Nephron (organoid): Measurements from ENCODE around the gene WDR48.

Experiments used
- H3K27ac Mint-ChIP-seq, 3 experiments: 2 replicates each; pipeline ENCODE4 v1.8.0; 2020; ENCODE audit warnings: mixed read lengths in 3 of 3, mild to moderate bottlenecking in 2 of 3, moderate library complexity in 1 of 3
- H3K27me3 Mint-ChIP-seq: 2 replicates; pipeline ENCODE4 v1.8.0; 2021; ENCODE audit warnings: low read depth, mild to moderate bottlenecking, moderate library complexity, mixed read lengths
- H3K36me3 Mint-ChIP-seq: 2 replicates; pipeline ENCODE4 v1.8.0; 2020; ENCODE audit warnings: low read depth, mixed read lengths
- H3K4me1 Mint-ChIP-seq: 2 replicates; pipeline ENCODE4 v1.8.0; 2020; ENCODE audit warnings: mixed read lengths
- H3K4me3 Mint-ChIP-seq, 3 experiments: 2 replicates each; pipeline ENCODE4 v1.8.0; 2020; ENCODE audit warnings: mild to moderate bottlenecking in 3 of 3, mixed read lengths in 3 of 3, moderate library complexity in 2 of 3
- H3K9me3 Mint-ChIP-seq: 2 replicates; pipeline ENCODE4 v1.8.0; 2020; ENCODE audit warnings: mixed read lengths
- TF ChIP-seq, protein P1 (sequence below), 3 experiments: fragments of 200-600 bp; sonication (generic); IDR thresholded peaks; one replicate each; pipeline ENCODE4 v1.5.0; 2021; ENCODE audit warnings: antibody characterized with exemption in 3 of 3; ENCODE audit not compliant: unreplicated experiment in 3 of 3

Gene WDR48

DNA sequence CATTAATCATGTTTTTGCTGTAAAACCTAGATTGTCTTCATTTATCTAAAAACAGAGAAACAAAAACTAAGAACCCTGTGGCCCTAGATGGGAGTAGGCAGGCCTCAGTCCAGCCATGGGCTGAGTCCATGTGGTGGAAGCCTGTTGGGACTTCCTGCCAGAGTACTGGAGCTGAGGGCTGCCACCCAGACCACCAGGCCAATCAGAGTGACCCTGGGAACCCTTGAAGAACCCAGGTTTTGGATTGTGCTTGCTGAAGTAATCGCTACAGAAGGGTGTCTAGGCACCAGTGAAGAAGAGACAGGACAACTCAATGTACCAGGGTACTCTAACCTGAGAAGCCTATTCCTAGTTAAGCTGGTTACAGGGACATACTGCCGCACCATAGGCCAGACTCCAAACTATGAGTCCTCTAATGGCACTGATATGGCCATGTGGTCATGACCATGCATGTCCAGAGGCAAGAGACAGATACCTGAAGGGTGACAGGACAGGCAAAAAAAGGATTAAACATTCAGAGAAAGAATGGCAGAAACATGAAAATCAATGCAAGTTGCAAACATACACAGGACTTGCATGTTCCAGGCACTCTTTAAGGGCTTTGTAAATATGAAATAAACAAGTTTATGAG lies 88.6 kb downstream of the WDR48 start:
- peaks cover 46% of the 10 kb centered on the region for H3K4me1 Mint-ChIP-seq
- H3K36me3 Mint-ChIP-seq, result peaks cover 37% of the 10 kb centered on the region
- H3K27ac Mint-ChIP-seq, result peak overlapping the region in 2 of 3 experiments; percentile 76 to 79
- peaks cover 4% of the 10 kb centered on the region for H3K27me3 Mint-ChIP-seq
- H3K4me3 Mint-ChIP-seq, result peak overlapping the region in 1 of 3 experiments; percentile 5
- no peaks in the 10 kb centered on the region for H3K9me3 Mint-ChIP-seq
- TF ChIP-seq, protein P1, sequence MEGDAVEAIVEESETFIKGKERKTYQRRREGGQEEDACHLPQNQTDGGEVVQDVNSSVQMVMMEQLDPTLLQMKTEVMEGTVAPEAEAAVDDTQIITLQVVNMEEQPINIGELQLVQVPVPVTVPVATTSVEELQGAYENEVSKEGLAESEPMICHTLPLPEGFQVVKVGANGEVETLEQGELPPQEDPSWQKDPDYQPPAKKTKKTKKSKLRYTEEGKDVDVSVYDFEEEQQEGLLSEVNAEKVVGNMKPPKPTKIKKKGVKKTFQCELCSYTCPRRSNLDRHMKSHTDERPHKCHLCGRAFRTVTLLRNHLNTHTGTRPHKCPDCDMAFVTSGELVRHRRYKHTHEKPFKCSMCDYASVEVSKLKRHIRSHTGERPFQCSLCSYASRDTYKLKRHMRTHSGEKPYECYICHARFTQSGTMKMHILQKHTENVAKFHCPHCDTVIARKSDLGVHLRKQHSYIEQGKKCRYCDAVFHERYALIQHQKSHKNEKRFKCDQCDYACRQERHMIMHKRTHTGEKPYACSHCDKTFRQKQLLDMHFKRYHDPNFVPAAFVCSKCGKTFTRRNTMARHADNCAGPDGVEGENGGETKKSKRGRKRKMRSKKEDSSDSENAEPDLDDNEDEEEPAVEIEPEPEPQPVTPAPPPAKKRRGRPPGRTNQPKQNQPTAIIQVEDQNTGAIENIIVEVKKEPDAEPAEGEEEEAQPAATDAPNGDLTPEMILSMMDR (IDR thresholded peaks at IDR 0.05; ENCODE audit: unreplicated experiment in 3 of 3), result no peak

DNA sequence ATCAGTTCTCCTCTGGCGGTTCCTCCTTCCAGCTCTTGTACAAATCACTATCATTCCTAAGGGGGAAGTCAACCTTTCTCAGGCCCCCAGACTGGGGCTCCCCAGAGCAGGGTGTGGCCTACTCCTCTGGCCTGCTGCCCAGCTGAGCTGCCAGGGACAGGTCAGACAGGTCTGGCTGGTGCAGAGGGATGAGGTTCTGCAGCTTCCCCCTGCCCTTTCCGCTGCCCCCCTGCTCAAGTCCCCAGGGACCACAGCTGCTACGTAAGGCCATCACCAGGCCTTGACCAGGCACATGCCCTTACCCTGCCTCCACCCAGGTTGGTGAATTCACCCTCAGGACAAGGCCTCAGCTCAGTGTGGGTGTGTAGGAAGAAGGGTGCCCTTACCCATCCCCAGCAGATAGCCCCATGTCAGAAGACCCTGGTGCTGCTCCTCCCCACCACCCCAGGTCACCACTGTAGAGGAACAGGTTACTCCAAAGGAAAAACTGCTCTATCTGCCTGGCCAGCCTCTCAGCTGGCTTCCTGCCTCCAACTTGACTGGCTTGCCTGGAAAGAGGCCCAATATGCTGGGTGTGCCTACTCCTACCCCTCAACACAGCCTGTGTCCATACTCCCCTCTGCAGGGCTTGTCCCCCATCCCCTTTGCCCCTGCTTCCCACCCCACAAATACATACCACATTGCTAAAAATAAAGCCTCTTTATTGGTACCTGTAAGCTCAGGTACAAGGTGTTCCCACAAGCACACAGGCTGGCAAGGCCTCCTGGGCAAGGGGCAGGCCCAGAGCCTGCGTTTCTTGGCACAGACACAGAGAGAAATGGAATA lies 89.6 kb downstream of the WDR48 start:
- TF ChIP-seq, protein P1 (IDR thresholded peaks at IDR 0.05; ENCODE audit: unreplicated experiment in 3 of 3), result no peak
- H3K27me3 Mint-ChIP-seq, result peaks cover 4% of the 10 kb centered on the region
- H3K36me3 Mint-ChIP-seq, result peaks cover 41% of the 10 kb centered on the region
- H3K4me1 Mint-ChIP-seq, result peaks cover 53% of the 10 kb centered on the region
- peak overlapping the region in 2 of 3 experiments; percentile 76 to 79 for H3K27ac Mint-ChIP-seq
- H3K9me3 Mint-ChIP-seq, result no peaks in the 10 kb centered on the region
- peak overlapping the region in 1 of 3 experiments; percentile 5 for H3K4me3 Mint-ChIP-seq

DNA sequence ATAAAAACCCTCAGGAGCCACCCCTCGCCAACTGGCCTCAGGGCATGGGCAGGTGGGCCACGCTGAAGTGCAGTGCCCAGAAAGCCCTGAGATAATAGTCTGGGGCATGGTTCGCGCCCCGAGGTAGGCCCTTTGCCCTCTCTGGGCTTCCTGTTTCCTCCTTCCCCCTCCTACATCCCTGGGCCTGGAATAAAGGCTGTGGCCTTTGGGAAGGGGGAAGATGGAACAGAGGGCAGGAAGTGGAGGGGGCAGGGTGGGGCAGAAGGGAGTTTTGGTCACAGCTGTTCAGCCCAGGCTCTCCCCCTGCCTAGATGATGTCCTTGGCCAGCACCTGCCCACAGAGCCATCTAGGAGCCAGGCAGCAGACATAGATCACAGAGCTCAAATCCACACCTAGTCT lies 90.3 kb downstream of the WDR48 start:
- Mint-ChIP-seq H3K4me1 (peaks cover 60% of the 10 kb centered on the region), H3K27me3 (peaks cover 4% of the 10 kb centered on the region), H3K9me3 (no peaks in the 10 kb centered on the region), H3K36me3 (peaks cover 46% of the 10 kb centered on the region), H3K27ac (peak overlapping the region in 2 of 3 experiments; percentile 76 to 79), H3K4me3 (no peak overlapping the region)
- TF ChIP-seq, protein P1 (IDR thresholded peaks at IDR 0.05; ENCODE audit: unreplicated experiment in 3 of 3), result no peak

DNA sequence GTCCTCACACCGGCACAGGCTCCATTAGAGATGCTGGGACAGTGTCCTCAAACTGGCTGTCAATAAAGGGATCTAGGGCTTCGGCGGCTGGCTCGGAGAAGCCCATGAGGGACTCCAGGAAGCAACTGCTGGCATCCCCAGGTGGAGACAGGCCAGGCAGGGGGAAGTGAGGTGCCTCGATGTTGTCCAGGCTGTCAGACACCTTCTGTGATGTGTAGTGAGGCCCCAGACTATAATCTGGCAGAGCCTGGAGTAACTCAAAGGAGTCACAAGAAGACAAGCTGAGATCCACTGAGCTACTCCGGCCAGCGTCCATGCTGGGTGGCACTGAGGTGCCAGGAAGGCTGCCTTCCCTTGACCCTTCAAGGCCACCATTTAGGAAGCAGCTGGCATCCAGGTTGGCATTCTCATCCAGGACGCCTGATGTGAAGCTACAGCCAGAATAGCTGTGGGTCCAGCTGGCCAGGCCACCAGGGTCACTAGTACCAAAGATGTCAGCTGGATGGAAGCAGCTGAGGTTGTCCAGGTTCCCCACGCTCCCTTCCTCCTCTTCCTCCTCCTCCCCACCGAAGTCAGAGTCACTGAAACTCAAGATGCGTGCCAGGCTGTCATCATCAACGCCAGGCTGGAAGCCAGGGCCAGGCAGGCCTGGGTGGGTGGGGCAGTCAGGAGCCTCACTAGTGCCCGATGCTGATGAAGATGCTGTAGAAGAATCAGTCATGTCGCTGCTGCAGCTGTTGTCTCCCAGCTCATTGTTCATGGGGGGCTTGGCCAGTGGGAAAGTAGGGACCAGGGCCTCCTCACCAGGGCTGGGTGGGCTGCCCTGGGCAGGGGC lies 91.5 kb downstream of the WDR48 start:
- Mint-ChIP-seq H3K4me1 (peaks cover 72% of the 10 kb centered on the region), H3K27ac (no peak overlapping the region), H3K4me3 (no peak overlapping the region), H3K9me3 (no peaks in the 10 kb centered on the region), H3K36me3 (peaks cover 44% of the 10 kb centered on the region), H3K27me3 (peaks cover 4% of the 10 kb centered on the region)
- TF ChIP-seq, protein P1 (IDR thresholded peaks at IDR 0.05; ENCODE audit: unreplicated experiment in 3 of 3), result no peak

DNA sequence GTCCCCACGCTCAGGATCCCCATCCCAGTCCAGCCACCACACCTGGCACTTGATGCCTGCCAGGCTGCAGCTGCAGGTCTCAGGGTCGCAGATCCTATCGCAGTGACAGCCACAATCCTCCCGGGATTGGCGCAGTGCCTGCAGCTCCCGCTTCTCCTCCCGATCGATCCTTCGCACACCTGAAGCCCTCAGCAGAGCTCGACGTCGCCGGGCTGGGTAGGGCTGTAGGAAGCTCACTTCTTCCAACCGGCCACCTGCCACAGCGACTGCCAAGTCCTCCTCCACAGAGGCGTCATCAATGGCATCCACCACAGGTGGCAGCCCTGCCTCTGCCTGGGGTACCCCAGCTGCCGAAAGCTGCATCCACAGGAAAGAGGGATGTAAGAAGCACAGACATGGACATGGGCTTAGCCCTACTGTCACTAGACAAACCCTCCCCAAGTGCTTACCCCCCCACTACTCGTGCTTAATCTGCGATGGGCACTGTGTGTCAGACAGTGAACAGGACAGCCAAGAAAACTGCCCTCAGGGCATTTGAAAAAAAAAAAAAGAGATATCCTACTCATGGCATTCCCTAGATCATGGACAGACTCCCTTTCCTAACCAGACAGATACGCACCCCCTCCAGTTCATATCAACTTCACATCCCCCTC lies 92.4 kb downstream of the WDR48 start:
- peak overlapping the region in 1 of 3 experiments; percentile 19 for H3K4me3 Mint-ChIP-seq
- peaks cover 44% of the 10 kb centered on the region for H3K36me3 Mint-ChIP-seq
- peaks cover 74% of the 10 kb centered on the region for H3K4me1 Mint-ChIP-seq
- H3K27me3 Mint-ChIP-seq, result peaks cover 4% of the 10 kb centered on the region
- H3K9me3 Mint-ChIP-seq, result no peaks in the 10 kb centered on the region
- H3K27ac Mint-ChIP-seq, result peak overlapping the region in 2 of 3 experiments; percentile 4 to 18
- TF ChIP-seq, protein P1 (IDR thresholded peaks at IDR 0.05; ENCODE audit: unreplicated experiment in 3 of 3), result no peak
